Body of pancreas (tissue), 4 donors: ENCODE data around the gene MICAL2. TPM values are rescaled to one million over a fixed set of nuclear protein-coding genes. Genes with fewer than 3 reads are reported as not detected.

ENCODE experiments used
- ATAC-seq: fragments of 150-250 bp; one replicate; pipeline ENCODE4 v1.9.1; 2016
- DNase-seq, 4 donors: peaks; one replicate each; pipeline ENCODE4 v3.0.0-alpha.2; 2019
- H3K27ac ChIP-seq, 4 donors: fragments of 200-600 bp; sonication (generic); 1 replicate in 3 of 4; 2 replicates in 1 of 4; pipeline versions ENCODE4 v1.5.1 to v1.6.1; 2016 to 2019; ENCODE audit warnings: mild to moderate bottlenecking in 1 of 4, mixed read lengths in 1 of 4, moderate library complexity in 1 of 4
- H3K27me3 ChIP-seq, 2 donors: fragments of 200-600 bp; sonication (generic); one replicate each; pipeline ENCODE4 v1.6.0; 2016; ENCODE audit warnings: mild to moderate bottlenecking in 1 of 2
- H3K36me3 ChIP-seq, 2 donors: fragments of 200-600 bp; sonication (generic); replicated peaks in 1 of 2; 2 replicates each; pipeline ENCODE4 v1.5.1; 2016; ENCODE audit warnings: low read depth in 2 of 2; ENCODE audit not compliant: insufficient read depth in 1 of 2
- H3K4me1 ChIP-seq: fragments of 200-600 bp; sonication (generic); one replicate; pipeline ENCODE4 v1.6.0; 2016
- H3K4me3 ChIP-seq, 2 donors: fragments of 200-600 bp; sonication (generic); 1 replicate in 1 of 2; 2 replicates in 1 of 2; pipeline ENCODE4 v1.5.1; 2016 to 2019
- H3K9me3 ChIP-seq, 3 donors: fragments of 200-600 bp; sonication (generic); 1 replicate in 2 of 3; 2 replicates in 1 of 3; pipeline ENCODE4 v1.5.1; 2016
- CTCF ChIP-seq, 7 experiments: fragments of 450-650 bp in 4 of 7; fragments of 200-600 bp in 3 of 7; sonication (generic) in 3 of 7; IDR thresholded peaks; one replicate each; pipeline ENCODE4 v1.5.1; 2016 to 2019; ENCODE audit warnings: antibody characterized with exemption in 7 of 7
- POLR2A ChIP-seq, 3 donors: fragments of 450-650 bp; IDR thresholded peaks; one replicate each; pipeline ENCODE4 v1.6.1; 2016; ENCODE audit warnings: antibody characterized with exemption in 3 of 3, mild to moderate bottlenecking in 2 of 3
- WGBS, 2 donors: methylation state at CpG; one replicate each; pipeline ENCODE4 v1.1.5; 2017; 5-methylcytosine and 5-hydroxymethylcytosine counted together
- intact Hi-C: fragments of 100-400 bp; cut with DNase I; formaldehyde crosslinking; loops from one replicate; pipeline ENCODE4 v1.15.1; 2023
- total RNA-seq, 2 donors: library from RNA; depleted of rRNA; stranded (reverse); fragments of >200 nt; gene quantifications; one replicate each; pipeline ENCODE4 v1.1.0, GENCODE V29; 2016

Gene MICAL2
- total RNA-seq, 2 donors from 2014 or later, result 16.6 to 24.4 TPM

GRCh38 chr11:12112750-12113149, 2.4 kb downstream of the MICAL2 start:
- intact Hi-C loops, result no loop called here

GRCh38 chr11:12113294-12113693, 2.9 kb downstream of the MICAL2 start:
- intact Hi-C loops, result no loop called here
- no peaks in the 10 kb centered on the region for H3K9me3 ChIP-seq
- H3K27ac ChIP-seq, result no peak overlapping the region
- H3K36me3 ChIP-seq, result no peaks in the 10 kb centered on the region
- peaks cover 18% of the 10 kb centered on the region for H3K4me1 ChIP-seq
- no peaks in the 10 kb centered on the region for H3K27me3 ChIP-seq
- ATAC-seq (no peak), DNase-seq (no peak)
- no peak for TF ChIP-seq POLR2A (IDR thresholded peaks at IDR 0.05)
- TF ChIP-seq CTCF (IDR thresholded peaks at IDR 0.05), result no peak
- 87 to 90% methylated on average over 8 of the region's 8 CpGs for WGBS, 2 donors
- H3K4me3 ChIP-seq, result no peak overlapping the region

More at GRCh38 chr11:12112750-12113149, 2.4 kb downstream of the MICAL2 start:
- WGBS, 2 donors, result 83 to 95% methylated on average over 2 of the region's 2 CpGs
- ATAC-seq, result no peak
- H3K36me3 ChIP-seq, result no peaks in the 10 kb centered on the region
- H3K27ac ChIP-seq, result no peak overlapping the region
- no peaks in the 10 kb centered on the region for H3K27me3 ChIP-seq
- no peak overlapping the region for H3K4me3 ChIP-seq
- peaks cover 16% of the 10 kb centered on the region for H3K4me1 ChIP-seq
- no peak for TF ChIP-seq POLR2A (IDR thresholded peaks at IDR 0.05)
- no peak for TF ChIP-seq CTCF (IDR thresholded peaks at IDR 0.05)
- no peak for DNase-seq
- H3K9me3 ChIP-seq, result no peaks in the 10 kb centered on the region

- intact Hi-C loops, result no loop called here
- no peak for DNase-seq
- no peak overlapping the region for H3K27ac ChIP-seq
Observed at GRCh38 chr11:12114193-12115033, 4.0 kb downstream of the MICAL2 start.

GRCh38 chr11:12116425-12117032, 6.1 kb downstream of the MICAL2 start:
- no peaks in the 10 kb centered on the region for H3K27me3 ChIP-seq
- H3K4me3 ChIP-seq, result no peak overlapping the region
- H3K27ac ChIP-seq, result no peak overlapping the region
- ATAC-seq (no peak), DNase-seq (no peak)
- H3K4me1 ChIP-seq, result peaks cover 14% of the 10 kb centered on the region
- intact Hi-C loops, result no loop called here
- no peaks in the 10 kb centered on the region for H3K36me3 ChIP-seq
- no peaks in the 10 kb centered on the region for H3K9me3 ChIP-seq
- WGBS, 2 donors, result 89% methylated on average over 9 of the region's 9 CpGs
- TF ChIP-seq POLR2A (IDR thresholded peaks at IDR 0.05) (no peak), CTCF (IDR thresholded peaks at IDR 0.05) (no peak)

More at GRCh38 chr11:12114193-12115033, 4.0 kb downstream of the MICAL2 start:
- no peaks in the 10 kb centered on the region for H3K27me3 ChIP-seq
- ATAC-seq, result no peak
- H3K4me1 ChIP-seq, result peaks cover 26% of the 10 kb centered on the region
- WGBS, 2 donors, result 74 to 77% methylated on average over 19 to 21 of the region's 21 CpGs
- no peaks in the 10 kb centered on the region for H3K36me3 ChIP-seq
- TF ChIP-seq POLR2A (IDR thresholded peaks at IDR 0.05) (no peak), CTCF (IDR thresholded peaks at IDR 0.05) (no peak)
- no peak overlapping the region for H3K4me3 ChIP-seq
- no peaks in the 10 kb centered on the region for H3K9me3 ChIP-seq
